MM.1S (cell line): ENCODE data around the gene GTF2A2.

ENCODE experiments used
- DNase-seq: peaks from one replicate; pipeline ENCODE4 v3.0.0-alpha.2; 2015
- H2AFZ ChIP-seq: fragments of 300-600 bp; sonication (generic); 2 replicates; pipeline ENCODE4 v1.6.0; 2016; ENCODE audit warnings: antibody characterized with exemption, low read length
- H3F3A ChIP-seq: fragments of 300-600 bp; sonication (generic); 2 replicates; pipeline ENCODE4 v1.6.1; 2016; ENCODE audit warnings: mild to moderate bottlenecking, antibody characterized with exemption, low read length, moderate library complexity, mixed read lengths; ENCODE audit not compliant: insufficient read depth
- H3K27ac ChIP-seq: fragments of 300-600 bp; sonication (generic); 2 replicates; pipeline ENCODE4 v1.5.1; 2016; ENCODE audit warnings: mild to moderate bottlenecking, low read length
- H3K27me3 ChIP-seq: fragments of 300-600 bp; sonication (generic); replicated peaks from 2 replicates; pipeline ENCODE4 v1.6.0; 2016; ENCODE audit warnings: low read length; ENCODE audit not compliant: insufficient read depth
- H3K36me3 ChIP-seq: fragments of 300-600 bp; sonication (generic); replicated peaks from 2 replicates; pipeline ENCODE4 v1.6.1; 2016; ENCODE audit warnings: mild to moderate bottlenecking, low read length, mixed read lengths; ENCODE audit not compliant: insufficient read depth
- H3K4me1 ChIP-seq: fragments of 300-600 bp; sonication (generic); 2 replicates; pipeline ENCODE4 v1.6.1; 2016; ENCODE audit warnings: low read length, mixed read lengths
- H3K4me2 ChIP-seq: fragments of 300-600 bp; sonication (generic); 2 replicates; pipeline ENCODE4 v1.6.0; 2016; ENCODE audit warnings: low read depth, low read length
- H3K4me3 ChIP-seq: fragments of 300-600 bp; sonication (generic); 2 replicates; pipeline ENCODE4 v1.5.1; 2016; ENCODE audit warnings: low read length, mixed read lengths
- H3K79me2 ChIP-seq: fragments of 300-600 bp; sonication (generic); 2 replicates; pipeline ENCODE4 v1.6.1; 2016; ENCODE audit warnings: mixed run types, low read length, mixed read lengths
- H3K9ac ChIP-seq: fragments of 300-600 bp; sonication (generic); 2 replicates; pipeline ENCODE4 v1.6.1; 2016; ENCODE audit warnings: low read length, mixed read lengths
- H3K9me2 ChIP-seq: fragments of 300-600 bp; sonication (generic); replicated peaks from 2 replicates; pipeline ENCODE4 v1.6.1; 2016; ENCODE audit warnings: mild to moderate bottlenecking, low read length, mixed read lengths; ENCODE audit not compliant: insufficient read depth
- H3K9me3 ChIP-seq: fragments of 300-600 bp; sonication (generic); replicated peaks from 2 replicates; pipeline ENCODE4 v1.6.1; 2016; ENCODE audit warnings: mild to moderate bottlenecking, low read length, mixed read lengths; ENCODE audit not compliant: insufficient read depth
- H4K20me1 ChIP-seq: fragments of 300-600 bp; sonication (generic); 2 replicates; pipeline ENCODE4 v1.6.1; 2016; ENCODE audit warnings: mild to moderate bottlenecking, low read length, moderate library complexity, mixed read lengths; ENCODE audit not compliant: insufficient read depth
- CTCF ChIP-seq: fragments of 300-600 bp; sonication (generic); IDR thresholded peaks from 2 replicates; pipeline ENCODE4 v1.5.1; 2016; ENCODE audit warnings: antibody characterized with exemption, low read length, mixed read lengths
- EZH2 ChIP-seq: fragments of 300-600 bp; sonication (generic); optimal IDR thresholded peaks from 2 replicates; pipeline ENCODE3; 2017; ENCODE audit warnings: low read depth, mild to moderate bottlenecking, antibody characterized with exemption, low read length, mixed read lengths
- EZH2phosphoT487 ChIP-seq: fragments of 300-600 bp; sonication (generic); IDR thresholded peaks from 2 replicates; pipeline ENCODE4 v1.6.1; 2018; ENCODE audit warnings: antibody characterized with exemption, low read length

The GTF2A2 gene

GRCh38 chr15:59596640-59597039 lies 60.7 kb downstream of the GTF2A2 start:
- Histone ChIP-seq H3K27me3 (no peaks in the 10 kb centered on the region), H4K20me1 (no peaks in the 10 kb centered on the region), H3K36me3 (no peaks in the 10 kb centered on the region), H2AFZ (no peak overlapping the region), H3K9me2 (no peaks in the 10 kb centered on the region), H3K27ac (no peak overlapping the region), H3F3A (no peaks in the 10 kb centered on the region), H3K4me1 (no peaks in the 10 kb centered on the region), H3K79me2 (no peaks in the 10 kb centered on the region), H3K4me3 (no peak overlapping the region), H3K4me2 (no peak overlapping the region), H3K9me3 (no peaks in the 10 kb centered on the region), H3K9ac (no peak overlapping the region)
- DNase-seq, result no peak
- no peak for TF ChIP-seq CTCF
- TF ChIP-seq EZH2phosphoT487, result no peak
- TF ChIP-seq EZH2, result no peak

- no peak for TF ChIP-seq EZH2
- no peak for TF ChIP-seq CTCF
- no peak for TF ChIP-seq EZH2phosphoT487
- H3K4me3 ChIP-seq, result no peak overlapping the region
- no peaks in the 10 kb centered on the region for H3F3A ChIP-seq
- H3K9ac ChIP-seq, result no peak overlapping the region
- H3K79me2 ChIP-seq, result no peaks in the 10 kb centered on the region
- no peaks in the 10 kb centered on the region for H3K4me1 ChIP-seq
- no peaks in the 10 kb centered on the region for H4K20me1 ChIP-seq
- H3K36me3 ChIP-seq, result no peaks in the 10 kb centered on the region
- no peak overlapping the region for H3K4me2 ChIP-seq
- H3K27me3 ChIP-seq, result no peaks in the 10 kb centered on the region
- no peak overlapping the region for H3K27ac ChIP-seq
- no peaks in the 10 kb centered on the region for H3K9me3 ChIP-seq
- DNase-seq, result no peak
- H2AFZ ChIP-seq, result no peak overlapping the region
- H3K9me2 ChIP-seq, result no peaks in the 10 kb centered on the region
These were observed 61.8 kb downstream of the GTF2A2 start for GRCh38 chr15:59595434-59595915.

- no peak for DNase-seq
- Histone ChIP-seq H3K9me2 (no peaks in the 10 kb centered on the region), H3F3A (no peaks in the 10 kb centered on the region)
These were observed 62.3 kb downstream of the GTF2A2 start for GRCh38 chr15:59594991-59595390.

More at GRCh38 chr15:59594991-59595390, 62.3 kb downstream of the GTF2A2 start:
- no peak overlapping the region for H3K4me3 ChIP-seq
- no peaks in the 10 kb centered on the region for H3K9me3 ChIP-seq
- no peaks in the 10 kb centered on the region for H3K4me1 ChIP-seq
- H3K79me2 ChIP-seq, result no peaks in the 10 kb centered on the region
- H3K9ac ChIP-seq, result no peak overlapping the region
- TF ChIP-seq EZH2 (no peak), CTCF (no peak), EZH2phosphoT487 (no peak)
- no peaks in the 10 kb centered on the region for H4K20me1 ChIP-seq
- H3K27ac ChIP-seq, result no peak overlapping the region
- H3K27me3 ChIP-seq, result no peaks in the 10 kb centered on the region
- no peak overlapping the region for H3K4me2 ChIP-seq
- H3K36me3 ChIP-seq, result no peaks in the 10 kb centered on the region
- H2AFZ ChIP-seq, result no peak overlapping the region
